MCF 10A (cell line): ENCODE data around the gene NDUFS2. TPM values are rescaled to one million over a fixed set of nuclear protein-coding genes. Genes with fewer than 3 reads are reported as not detected.

Source experiments
- BruUV-seq: library from RNA; stranded (reverse); fragments of 400-500 nt; replicated peaks from 2 replicates; lab custom pipeline; 2021; lab: Mats Ljungman, UMichigan
- CTCF ChIA-PET: fragments of 300-600 bp; sonication (Branson Sonifier 250); formaldehyde crosslinking; extraction: SDS; loops from one replicate; lab custom pipeline; 2021; ENCODE audit warnings: antibody characterized with exemption, inconsistent platforms; lab: Yijun Ruan, JAX
- POLR2A ChIA-PET: fragments of 300-600, 350-650 bp; sonication (Branson Sonifier 250); formaldehyde crosslinking; extraction: SDS; loops from one replicate; lab custom pipeline; 2020; ENCODE audit warnings: antibody characterized with exemption, inconsistent platforms; lab: Yijun Ruan, JAX
- DNase-seq: peaks from one replicate; pipeline ENCODE4 v3.0.0-alpha.2; 2018; ENCODE audit not compliant: unreplicated experiment
- H3K27ac Mint-ChIP-seq: one replicate; pipeline ENCODE4 v1.8.0; 2022; ENCODE audit warnings: mild to moderate bottlenecking, low read depth, mixed read lengths; ENCODE audit not compliant: unreplicated experiment
- H3K27me3 Mint-ChIP-seq: one replicate; pipeline ENCODE4 v1.8.0; 2022; ENCODE audit warnings: mixed read lengths; ENCODE audit not compliant: insufficient read depth, unreplicated experiment
- H3K36me3 Mint-ChIP-seq: one replicate; pipeline ENCODE4 v1.8.0; 2022; ENCODE audit warnings: mild to moderate bottlenecking, moderate library complexity, mixed read lengths; ENCODE audit not compliant: insufficient read depth, unreplicated experiment
- H3K4me1 Mint-ChIP-seq: one replicate; pipeline ENCODE4 v1.8.0; 2022; ENCODE audit warnings: mixed read lengths; ENCODE audit not compliant: insufficient read depth, unreplicated experiment
- H3K4me3 Mint-ChIP-seq: one replicate; pipeline ENCODE4 v1.8.0; 2022; ENCODE audit warnings: mild to moderate bottlenecking, moderate library complexity, mixed read lengths; ENCODE audit not compliant: unreplicated experiment
- H3K9me3 Mint-ChIP-seq: one replicate; pipeline ENCODE4 v1.8.0; 2022; ENCODE audit warnings: mixed read lengths; ENCODE audit not compliant: unreplicated experiment
- CTCF ChIP-seq: fragments of 200-600 bp; IDR thresholded peaks from one replicate; pipeline ENCODE4 v1.8.0; 2022; ENCODE audit warnings: antibody characterized with exemption, mild to moderate bottlenecking; ENCODE audit not compliant: unreplicated experiment
- intact Hi-C: fragments of 100-400 bp; cut with micrococcal nuclease; formaldehyde crosslinking; loops from 2 replicates; pipeline ENCODE4 v1.14.1; 2022
- total RNA-seq: library from RNA; stranded (reverse); gene quantifications from 2 replicates; pipeline ENCODE4 v1.2.3, GENCODE V29; 2022

Gene NDUFS2
- total RNA-seq, 1 experiment from 2014 or later, result 149 TPM

- Mint-ChIP-seq H3K4me3 (no peak overlapping the region), H3K27me3 (no peaks in the 10 kb centered on the region), H3K9me3 (no peaks in the 10 kb centered on the region), H3K36me3 (no peaks in the 10 kb centered on the region), H3K27ac (no peak overlapping the region), H3K4me1 (peaks cover 33% of the 10 kb centered on the region)
- ChIA-PET CTCF (interaction anchor here (0.6 to 5.9 kb wide), 18 partner anchors 9 to 259 kb away, joined by 3 to 115 read pairs (median 5); partner anchors contain the start of genes APOA2, PPOX and TOMM40L), POLR2A (interaction anchor here (0.6 to 5.3 kb wide), 7 partner anchors 14 to 135 kb away, joined by 3 to 58 read pairs (median 7); partner anchors contain the start of genes DEDD, NDUFS2, PPOX and SDHC)
- peak; percentile 56 for TF ChIP-seq CTCF
- BruUV-seq, result no TSS peak
- peak; percentile 59 for DNase-seq
- intact Hi-C loops, result loop anchor here (1.0 kb wide), 2 partner anchors 45 to 111 kb away; no protein-coding TSS in a partner anchor
Measured at GRCh38 chr1:161180639-161181038, 21.5 kb upstream of the NDUFS2 start.

- no peaks in the 10 kb centered on the region for H3K9me3 Mint-ChIP-seq
- BruUV-seq, result no TSS peak
- DNase-seq, result peak; percentile 68
Measured at GRCh38 chr1:161182214-161182613, 20.0 kb upstream of the NDUFS2 start.

GRCh38 chr1:161185282-161185682, 16.9 kb upstream of the NDUFS2 start:
- intact Hi-C loops, result no loop called here
- POLR2A ChIA-PET, result interaction anchor here (0.7 to 1.4 kb wide), 2 partner anchors 20 to 40 kb away, joined by 3 to 4 read pairs; partner anchors contain the start of gene PPOX
- Mint-ChIP-seq H3K36me3 (no peaks in the 10 kb centered on the region), H3K4me1 (peaks cover 33% of the 10 kb centered on the region), H3K27me3 (no peaks in the 10 kb centered on the region), H3K27ac (peak overlapping the region; percentile 36), H3K4me3 (no peak overlapping the region), H3K9me3 (no peaks in the 10 kb centered on the region)
- CTCF ChIA-PET, result interaction anchor here (0.9 to 1.8 kb wide), 2 partner anchors 20 to 41 kb away, joined by 3 to 5 read pairs; partner anchors contain the start of gene TOMM40L
- no peak for TF ChIP-seq CTCF
- peak; percentile 33 for DNase-seq
- no TSS peak for BruUV-seq

More at GRCh38 chr1:161182214-161182613, 20.0 kb upstream of the NDUFS2 start:
- no peaks in the 10 kb centered on the region for H3K27me3 Mint-ChIP-seq
- POLR2A ChIA-PET, result interaction anchor here (0.6 to 5.3 kb wide), 12 partner anchors 9 to 200 kb away, joined by 3 to 58 read pairs (median 6); partner anchors contain the start of genes ADAMTS4, FCER1G, NDUFS2 and PPOX
- H3K4me1 Mint-ChIP-seq, result peaks cover 28% of the 10 kb centered on the region
- H3K36me3 Mint-ChIP-seq, result no peaks in the 10 kb centered on the region
- TF ChIP-seq CTCF, result no peak
- peak overlapping the region; percentile 94 for H3K27ac Mint-ChIP-seq
- CTCF ChIA-PET, result interaction anchor here (0.6 to 5.9 kb wide), 20 partner anchors 7 to 581 kb away, joined by 3 to 115 read pairs (median 4); partner anchors contain the start of genes APOA2, NDUFS2, PPOX and TOMM40L
- intact Hi-C loops, result loop anchor here (1.0 kb wide), 1 partner anchor 10 kb away; no protein-coding TSS in a partner anchor
- H3K4me3 Mint-ChIP-seq, result no peak overlapping the region

DNA sequence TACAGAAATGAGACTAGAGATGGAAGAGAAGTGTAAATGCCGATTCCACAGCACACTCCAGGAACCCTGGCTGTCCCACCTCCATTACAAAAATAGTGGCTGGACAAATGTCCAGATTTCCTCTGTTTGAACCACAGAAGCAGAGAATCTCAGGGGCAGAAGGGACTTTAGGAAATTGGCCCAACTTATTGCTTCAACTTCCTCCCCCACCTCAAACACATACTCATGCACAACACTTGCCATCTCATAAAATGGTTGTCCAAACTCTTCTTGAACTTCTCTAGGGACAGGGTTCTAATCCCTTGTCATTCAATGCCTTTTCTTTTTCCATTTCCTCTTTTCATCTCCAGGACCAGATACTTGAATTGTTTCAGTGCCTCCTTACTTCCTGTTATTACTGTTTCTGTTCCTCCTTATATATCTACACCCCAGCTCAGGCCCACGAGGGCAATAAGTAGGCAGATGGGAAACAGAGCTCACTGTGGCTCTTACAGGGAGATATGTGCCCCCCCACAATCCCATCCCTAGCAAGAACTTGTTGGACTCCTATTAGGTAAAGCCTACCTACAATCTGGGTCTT, 16.3 kb upstream of the NDUFS2 start:
- no TSS peak for BruUV-seq
- POLR2A ChIA-PET, result interaction anchor here (0.7 to 1.4 kb wide), 2 partner anchors 20 to 40 kb away, joined by 3 to 4 read pairs; partner anchors contain the start of gene PPOX
- peaks cover 33% of the 10 kb centered on the region for H3K4me1 Mint-ChIP-seq
- no peak for TF ChIP-seq CTCF
- no peaks in the 10 kb centered on the region for H3K27me3 Mint-ChIP-seq
- no peak for DNase-seq
- H3K27ac Mint-ChIP-seq, result peak overlapping the region; percentile 36
- CTCF ChIA-PET, result interaction anchor here (0.5 to 1.8 kb wide), 7 partner anchors 13 to 243 kb away, joined by 3 to 10 read pairs (median 3); partner anchors contain the start of genes ADAMTS4 and TOMM40L
- intact Hi-C loops, result no loop called here
- H3K4me3 Mint-ChIP-seq, result no peak overlapping the region
- no peaks in the 10 kb centered on the region for H3K36me3 Mint-ChIP-seq
- H3K9me3 Mint-ChIP-seq, result no peaks in the 10 kb centered on the region
